ENCODE results near the gene PCCA.
"Not testable (repeated sequence)": the region's sequence is repeated elsewhere in the genome, so short reads cannot be mapped to it uniquely, and the experiment has no call there.

The PCCA gene

DNA sequence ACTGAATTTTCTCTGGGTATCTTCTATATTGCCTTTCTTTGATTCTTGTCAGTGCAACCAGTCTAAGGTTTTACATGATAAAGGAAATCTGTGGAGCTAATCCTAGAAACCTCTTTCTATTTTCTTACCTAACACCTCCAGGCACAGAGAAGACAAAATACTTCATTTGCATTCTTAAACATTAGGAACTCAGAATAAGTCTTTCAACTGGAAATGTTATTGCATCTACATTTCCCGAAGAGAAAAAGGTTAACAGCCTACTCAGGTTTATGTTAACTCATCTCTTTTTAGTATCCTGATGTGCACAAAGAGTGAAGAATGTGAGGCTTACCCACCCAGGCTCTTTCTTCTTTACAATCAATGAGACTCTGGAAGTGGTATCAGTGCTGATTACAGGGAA, 106.7 kb downstream of the PCCA start:
- DNase-seq (ENCODE audit: low spot score) = no peak

DNA sequence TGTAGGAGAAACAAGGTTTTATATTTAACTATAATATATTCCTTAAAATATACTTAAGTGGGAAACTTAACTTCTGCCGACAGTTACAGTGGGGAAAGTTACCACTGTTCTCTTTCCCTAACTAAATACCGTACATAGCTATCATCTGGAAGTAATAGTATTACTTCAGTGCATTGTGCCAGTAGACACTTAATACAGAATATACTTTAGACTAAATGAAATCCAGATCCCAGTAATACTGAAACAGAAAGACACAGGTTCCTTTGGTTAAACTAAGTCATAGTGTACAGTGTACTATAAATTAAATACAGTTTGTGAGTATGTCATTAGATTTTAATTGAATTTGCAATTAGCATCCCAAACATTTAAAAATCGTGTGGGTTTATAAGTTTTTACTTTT, 107.5 kb downstream of the PCCA start:
- DNase-seq (ENCODE audit: low spot score) = no peak

DNA sequence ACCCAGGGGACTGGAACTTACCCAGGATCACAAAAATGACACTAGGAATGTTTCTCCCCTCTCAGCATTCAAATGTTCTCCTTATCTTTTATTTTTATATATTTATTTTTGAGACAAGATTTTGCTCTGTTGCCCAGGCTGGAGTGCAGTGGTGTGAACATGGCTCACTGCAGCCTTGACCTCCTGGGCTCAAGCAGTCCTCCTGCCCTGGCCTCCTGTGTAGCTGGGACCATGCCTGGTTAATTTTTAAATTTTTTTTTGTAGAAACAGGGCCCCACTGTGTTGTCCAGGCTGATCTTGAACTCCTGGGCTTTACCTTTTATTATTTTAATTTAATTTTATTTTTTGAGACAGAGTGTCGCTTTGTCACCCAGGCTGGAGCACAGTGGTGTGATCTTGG, 108.2 kb downstream of the PCCA start:
- no peak for DNase-seq (ENCODE audit: low spot score)

DNA sequence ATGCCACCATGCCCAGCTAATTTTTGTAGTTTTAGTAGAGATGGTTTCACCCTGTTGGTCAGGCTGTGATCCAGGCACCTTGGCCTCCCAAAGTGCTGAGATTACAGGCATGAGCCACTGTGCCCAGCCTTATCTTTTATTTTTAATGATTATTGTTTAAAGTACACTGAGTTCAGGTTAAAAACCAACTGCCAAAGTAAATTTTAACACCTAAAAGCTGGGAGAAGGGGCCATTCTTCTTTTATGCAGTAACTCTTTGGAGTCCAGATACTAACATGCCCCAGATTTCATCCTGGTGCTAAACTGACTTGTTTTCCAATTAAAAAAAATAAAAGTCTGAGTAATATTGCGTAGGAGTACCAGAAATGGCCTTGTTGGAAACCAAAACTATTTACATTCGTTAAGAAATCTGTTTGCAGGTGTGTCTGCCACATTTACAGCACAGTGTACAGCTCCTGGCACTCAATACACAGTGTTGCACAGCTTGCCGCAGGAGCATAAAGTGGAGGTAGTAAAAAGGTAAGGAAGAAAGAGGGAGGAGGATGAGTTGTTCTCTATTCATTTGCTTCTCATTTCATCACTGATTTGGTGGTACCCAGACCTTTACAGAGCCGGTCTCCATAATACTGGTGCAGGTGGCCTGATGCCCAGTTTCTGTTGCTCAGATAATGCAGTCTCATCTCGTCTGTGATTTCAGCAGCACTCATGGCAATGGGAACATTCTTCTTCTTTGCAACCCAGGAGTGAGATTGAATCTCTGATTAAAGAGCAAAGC, 108.9 kb downstream of the PCCA start:
- no peak for DNase-seq (ENCODE audit: low spot score)

DNA sequence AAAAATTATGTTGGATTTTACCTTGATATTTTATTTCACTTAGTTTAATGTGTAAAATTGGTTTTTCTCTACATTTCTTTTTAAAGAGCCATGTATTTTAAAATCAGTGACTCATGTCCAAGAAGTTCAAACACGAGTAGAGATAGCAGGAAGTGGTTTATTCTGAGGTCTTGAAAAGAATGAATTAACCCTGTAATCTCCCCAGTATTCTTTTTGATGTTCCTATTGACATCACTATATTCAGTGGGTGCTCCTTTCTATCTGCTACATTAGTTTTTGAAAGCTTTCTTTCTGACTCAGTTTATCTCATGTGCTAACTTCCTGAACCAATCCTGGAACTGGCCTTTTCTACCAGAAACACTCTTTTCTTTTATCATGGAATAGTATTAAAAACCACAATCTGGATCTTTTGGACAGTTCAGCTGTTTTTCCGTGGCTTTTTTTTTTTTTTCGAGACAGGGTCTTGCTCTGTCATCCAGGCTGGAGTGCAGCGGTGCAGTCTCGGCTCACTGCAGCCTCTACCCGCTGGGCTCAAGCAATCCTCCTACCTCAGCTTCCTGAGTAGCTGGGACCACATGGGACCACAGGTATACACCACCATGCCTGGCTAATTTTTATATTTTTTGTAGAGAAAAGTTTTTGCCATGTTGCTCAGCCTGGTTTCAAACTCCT, 114.9 kb downstream of the PCCA start:
- peak; percentile 32 for DNase-seq (ENCODE audit: low spot score)

DNA sequence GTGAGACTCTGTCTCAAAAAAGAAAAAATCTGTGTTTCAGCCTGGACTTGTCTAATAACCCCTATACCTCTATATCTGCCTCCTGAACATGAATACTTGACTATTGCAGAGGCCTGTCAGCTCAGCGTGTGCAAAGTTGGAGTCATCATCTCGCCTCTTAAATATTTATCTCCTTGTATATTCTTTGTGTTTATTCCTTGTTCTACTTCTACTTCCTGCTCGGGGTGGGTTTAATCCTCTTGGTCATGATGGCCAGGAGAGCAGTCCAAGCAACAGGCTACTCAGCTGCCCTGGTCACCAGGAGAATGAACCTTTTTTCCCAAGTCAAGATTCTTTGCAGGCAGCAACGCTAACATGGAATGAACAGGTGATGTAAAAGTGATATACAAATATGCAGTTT, 119.1 kb downstream of the PCCA start:
- DNase-seq (ENCODE audit: low spot score) = no peak

DNA sequence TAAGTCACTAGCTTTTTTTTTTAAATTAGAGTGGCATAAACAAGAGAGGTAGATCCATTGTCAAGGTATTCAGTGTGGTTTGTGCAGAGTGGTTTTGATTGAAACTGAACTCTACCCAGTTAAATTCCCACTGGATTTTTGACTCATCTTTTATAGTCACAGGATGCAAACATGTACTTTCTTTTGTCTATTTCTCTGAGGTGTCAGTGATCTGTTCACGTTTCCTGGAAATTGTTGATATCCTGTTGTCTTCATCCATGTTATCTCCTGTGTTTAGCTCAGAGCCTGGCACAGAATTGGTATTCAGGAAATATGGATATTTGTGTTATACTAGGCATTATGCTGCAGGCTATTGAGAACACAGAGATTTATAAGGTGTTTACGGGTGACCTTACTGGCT, 119.7 kb downstream of the PCCA start:
- DNase-seq (ENCODE audit: low spot score) = no peak

DNA sequence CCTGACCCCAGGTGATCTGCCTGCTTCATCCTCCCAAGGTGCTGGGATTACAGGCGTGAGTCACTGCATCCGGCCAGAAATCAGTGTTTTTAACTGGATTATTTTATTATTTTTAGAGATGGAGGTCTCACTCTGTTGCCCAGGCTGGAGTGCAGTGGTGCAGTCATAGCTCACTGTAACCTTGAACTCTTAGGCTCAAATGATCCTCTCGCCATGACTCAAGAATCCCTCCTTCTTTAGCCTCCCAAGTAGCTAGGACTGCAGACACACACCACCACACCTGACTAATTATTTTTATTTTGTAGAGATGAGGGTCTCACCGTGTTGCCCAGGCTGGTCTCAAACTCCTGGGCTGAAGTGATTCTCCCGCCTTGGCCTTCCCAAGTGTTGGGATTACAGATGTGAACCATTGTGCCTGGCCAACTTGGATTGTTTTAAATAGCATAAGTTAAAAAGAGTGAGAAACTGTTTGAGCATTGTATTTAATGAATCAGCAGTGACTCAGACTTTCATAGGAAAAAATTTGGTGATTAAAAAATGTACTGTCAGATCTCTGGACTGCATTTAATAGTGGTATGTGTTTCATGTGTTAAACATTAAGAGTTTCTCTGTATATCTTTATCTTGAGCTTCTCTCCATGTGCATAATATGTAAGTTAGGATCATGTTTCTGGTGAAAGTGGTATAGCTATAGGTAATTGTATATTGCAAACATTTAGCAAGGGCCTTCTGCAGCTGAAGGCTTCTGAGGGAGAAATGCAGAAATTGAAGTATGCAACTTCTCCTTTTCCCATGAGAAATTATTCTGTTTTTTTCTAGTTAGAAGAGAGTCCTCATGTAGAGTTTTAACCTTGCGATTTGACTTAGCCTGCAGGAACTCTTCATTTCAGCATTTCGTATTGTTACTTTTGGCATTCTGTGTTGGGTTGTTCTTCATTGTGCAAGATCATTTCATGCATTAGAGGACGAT, 121.2 kb downstream of the PCCA start:
- DNase-seq (ENCODE audit: low spot score) = peak; percentile 20

DNA sequence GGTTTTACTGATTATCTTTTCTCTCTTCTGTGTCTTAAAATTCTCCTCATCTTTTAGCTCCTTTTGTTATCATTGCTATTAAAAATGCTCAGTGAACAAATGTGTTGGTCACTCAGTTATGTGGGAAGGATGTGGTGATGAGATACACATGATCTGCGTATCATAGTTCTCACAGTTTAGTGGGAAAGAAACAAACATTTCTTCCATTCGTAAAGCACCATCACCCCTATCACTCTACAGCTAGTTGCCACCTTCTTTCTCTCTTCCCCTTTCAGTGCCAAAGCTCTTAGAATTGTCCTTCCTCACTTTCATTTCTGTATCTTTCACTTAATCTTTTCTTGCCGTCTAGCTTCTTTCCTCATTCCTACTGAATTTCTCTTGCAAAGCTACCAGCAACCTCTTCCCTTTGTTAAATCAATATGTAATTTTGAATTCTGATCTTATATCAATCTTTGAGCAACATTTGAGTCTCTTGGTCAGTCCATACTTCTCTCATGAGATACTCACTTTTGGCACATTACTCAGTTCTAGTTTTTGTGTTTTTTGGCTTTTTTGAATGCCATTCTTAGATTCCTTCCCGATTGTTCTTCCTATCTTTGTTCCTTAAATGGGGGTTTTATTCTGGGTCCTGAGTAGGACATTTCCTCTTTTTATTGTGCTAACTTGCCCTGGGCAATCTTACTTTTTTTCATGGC, 122.3 kb downstream of the PCCA start:
- DNase-seq (ENCODE audit: low spot score) = no peak

DNA sequence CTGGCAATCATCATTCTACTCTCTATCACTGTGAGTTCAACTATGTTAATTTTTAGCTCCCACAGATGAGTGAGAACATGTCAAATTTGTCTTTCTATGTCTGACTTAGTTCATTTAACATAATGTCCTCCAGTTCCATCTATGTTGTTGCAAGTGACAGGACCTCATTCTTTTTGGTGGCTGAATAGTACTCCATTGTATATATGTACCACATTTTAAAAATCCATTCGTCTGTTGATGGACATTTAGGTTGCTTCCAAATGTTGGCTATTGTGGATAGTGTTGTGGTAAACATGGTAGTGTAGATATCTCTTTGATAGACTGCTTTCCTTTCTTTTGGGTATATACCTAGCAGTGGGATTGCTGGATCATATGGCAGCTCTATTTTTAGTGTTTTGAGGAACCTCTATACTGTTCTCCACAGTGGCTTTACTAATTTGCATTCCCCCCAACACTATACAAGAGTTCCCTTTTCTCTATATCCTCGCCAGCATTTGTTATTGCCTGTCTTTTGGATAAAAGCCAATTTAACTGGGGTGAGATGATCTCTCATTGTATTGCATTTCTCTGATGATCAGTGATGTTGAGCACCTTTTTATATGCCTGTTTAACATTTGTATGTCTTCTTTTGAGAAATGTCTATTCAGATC, 124.1 kb downstream of the PCCA start:
- no peak for DNase-seq (ENCODE audit: low spot score)

DNA sequence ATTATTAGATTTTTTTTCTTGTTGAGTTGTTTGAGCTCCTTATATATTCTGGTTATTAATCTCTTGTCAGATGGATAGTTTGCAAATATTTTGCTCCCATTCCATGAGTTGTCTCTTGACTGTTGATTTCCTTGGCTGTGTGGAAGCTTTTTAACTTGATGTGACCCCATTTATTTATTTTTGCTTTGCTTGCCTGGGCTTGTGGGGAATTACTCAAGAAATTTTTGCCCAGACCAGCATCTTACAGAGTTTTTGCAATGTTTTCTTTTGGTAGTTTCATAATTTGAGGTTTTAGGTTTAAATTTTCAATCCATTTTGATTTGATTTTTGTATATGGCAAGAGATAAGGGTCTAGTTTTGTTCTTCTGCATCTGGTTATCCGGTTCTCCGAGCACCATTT, 124.7 kb downstream of the PCCA start:
- no peak for DNase-seq (ENCODE audit: low spot score)

DNA sequence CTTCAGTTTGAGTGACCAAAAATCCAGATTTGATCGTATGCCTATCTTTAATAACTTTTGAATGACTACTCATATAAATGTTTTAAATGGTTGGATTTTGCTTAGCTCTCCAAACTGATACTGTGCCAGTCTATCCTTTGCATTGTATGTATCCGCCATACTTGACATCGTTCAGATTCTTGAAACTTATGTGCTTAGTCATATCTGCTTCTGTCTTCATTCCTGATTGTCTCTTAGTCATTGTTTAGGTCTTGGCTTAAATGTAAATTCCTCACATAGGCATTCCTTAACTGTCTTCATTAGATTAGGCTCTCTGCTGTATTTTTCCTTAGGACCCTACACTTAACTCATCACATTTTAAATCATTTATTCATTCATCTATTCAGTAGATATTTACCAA, 126.0 kb downstream of the PCCA start:
- DNase-seq (ENCODE audit: low spot score) = peak; percentile 22

DNA sequence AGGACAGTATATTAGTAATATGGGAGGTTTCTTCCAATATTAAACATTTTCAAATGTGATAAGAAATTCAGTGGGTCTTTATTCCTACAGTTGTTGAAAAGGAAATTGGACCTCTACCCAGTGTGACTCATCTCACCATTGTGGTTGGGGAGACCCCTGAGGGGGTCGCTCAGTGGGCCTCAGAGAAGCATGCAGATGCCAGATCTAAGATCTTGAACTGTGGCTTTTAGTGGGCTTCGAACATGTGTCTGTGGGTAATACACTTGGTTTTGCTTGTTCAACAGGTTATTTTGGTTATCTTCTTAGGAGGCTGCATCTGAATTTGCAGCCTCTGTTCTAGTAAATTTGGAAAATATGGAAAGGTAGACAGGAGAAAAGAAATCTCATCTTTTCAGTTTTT, 132.3 kb downstream of the PCCA start:
- DNase-seq (ENCODE audit: low spot score) = no peak

DNA sequence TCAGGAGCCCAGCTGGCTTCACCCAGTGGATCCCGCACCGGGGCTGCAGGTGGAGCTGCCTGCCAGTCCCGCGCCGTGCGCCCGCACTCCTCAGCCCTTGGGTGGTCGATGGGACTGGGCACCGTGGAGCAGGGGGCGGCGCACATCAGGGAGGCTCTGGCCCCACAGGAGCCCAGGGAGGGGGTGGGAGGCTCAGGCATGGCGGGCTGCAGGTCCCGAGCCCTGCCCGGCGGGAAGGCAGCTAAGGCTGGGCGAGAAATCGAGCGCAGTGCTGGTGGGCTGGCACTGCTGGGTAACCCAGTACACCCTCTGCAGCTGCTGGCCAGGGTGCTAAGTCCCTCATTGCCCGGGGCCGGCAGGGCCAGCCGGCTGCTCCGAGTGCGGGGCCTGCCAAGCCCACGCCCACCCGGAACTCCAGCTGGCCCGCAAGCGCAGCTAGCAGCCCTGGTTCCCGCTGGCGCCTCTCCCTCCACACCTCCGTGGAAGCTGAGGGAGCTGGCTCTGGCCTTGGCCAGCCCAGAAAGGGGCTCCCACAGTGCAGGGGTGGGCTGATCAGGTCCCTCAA, 135.2 kb downstream of the PCCA start:
- DNase-seq (ENCODE audit: low spot score) = not testable (repeated sequence)

DNA sequence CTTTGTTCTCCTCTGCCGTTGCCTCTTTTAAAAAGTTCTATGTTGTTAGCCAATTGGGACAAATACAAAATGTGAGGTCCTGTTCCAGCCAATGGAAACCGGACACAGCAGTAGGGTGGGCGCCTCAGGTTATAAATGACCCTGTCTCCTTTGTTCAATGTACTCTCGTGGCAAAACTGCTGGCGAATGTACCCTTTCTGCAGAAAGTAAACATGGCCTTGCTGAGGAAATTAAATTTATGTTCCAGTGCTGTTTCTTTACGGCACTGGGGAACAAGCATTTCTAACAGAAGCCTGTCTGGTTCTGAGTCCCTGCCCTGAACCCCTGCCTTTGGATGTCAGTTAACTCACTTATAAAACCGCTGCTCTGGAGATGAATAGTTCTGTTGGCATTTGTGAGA, 140.7 kb downstream of the PCCA start:
- no peak for DNase-seq (ENCODE audit: low spot score)

DNA sequence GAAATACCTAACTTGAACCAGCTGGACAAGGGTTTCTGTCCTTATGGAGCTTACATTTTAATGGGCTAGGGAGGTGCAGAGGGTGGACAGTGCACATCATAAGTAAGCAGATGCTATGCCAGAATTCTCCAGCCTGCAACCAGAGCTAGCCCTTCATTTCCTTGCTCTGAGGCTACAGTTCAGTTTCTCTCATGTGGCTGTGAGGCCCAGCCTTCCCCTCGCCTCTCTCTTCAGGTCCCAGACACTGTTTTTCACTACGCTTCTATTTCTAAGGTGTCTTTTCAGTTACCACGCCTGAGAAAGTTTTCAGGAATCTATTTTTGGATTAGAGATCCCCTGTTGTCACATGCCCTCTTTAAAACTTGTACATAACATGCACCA, 141.9 kb downstream of the PCCA start:
- DNase-seq (ENCODE audit: low spot score) = no peak

DNA sequence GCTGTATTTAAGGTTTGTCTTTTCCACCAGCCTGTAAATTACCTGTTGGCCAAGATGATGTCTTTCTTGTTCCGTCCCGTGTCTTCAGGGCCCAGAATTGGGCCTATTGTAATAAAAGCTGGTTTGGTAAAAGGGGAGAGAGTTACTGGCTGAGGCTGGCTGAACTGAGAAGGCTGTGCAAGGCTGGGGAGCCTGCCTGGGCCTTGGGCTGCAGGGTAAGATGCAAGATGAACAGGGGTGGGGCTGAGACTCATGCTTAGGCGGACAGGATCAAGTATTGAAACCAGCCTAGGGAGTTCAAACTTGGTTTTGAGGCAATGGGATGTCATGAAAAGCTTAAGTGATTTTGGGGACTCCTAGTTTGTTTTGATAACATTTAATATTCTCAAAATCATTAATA, 142.3 kb downstream of the PCCA start:
- DNase-seq (ENCODE audit: low spot score) = no peak

DNA sequence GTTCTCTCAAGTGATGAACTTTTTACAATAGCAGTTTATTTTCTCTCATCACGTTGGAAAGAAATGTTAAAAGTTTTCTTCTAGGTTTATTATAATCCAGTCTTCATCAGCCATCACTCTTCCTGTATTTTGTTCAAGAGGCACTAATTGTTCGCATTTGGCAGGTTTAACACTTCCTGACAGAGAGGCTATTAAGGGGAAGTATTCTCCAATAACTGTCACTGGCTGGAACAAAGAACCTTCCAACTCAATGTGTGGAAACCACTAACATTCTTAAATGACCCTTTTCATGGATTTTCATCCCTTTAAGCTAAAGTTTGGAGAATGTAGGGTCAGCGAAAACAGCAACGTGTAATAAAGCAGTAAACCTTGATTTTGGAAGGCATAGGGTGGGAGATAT, 145.1 kb downstream of the PCCA start:
- no peak for DNase-seq (ENCODE audit: low spot score)

DNA sequence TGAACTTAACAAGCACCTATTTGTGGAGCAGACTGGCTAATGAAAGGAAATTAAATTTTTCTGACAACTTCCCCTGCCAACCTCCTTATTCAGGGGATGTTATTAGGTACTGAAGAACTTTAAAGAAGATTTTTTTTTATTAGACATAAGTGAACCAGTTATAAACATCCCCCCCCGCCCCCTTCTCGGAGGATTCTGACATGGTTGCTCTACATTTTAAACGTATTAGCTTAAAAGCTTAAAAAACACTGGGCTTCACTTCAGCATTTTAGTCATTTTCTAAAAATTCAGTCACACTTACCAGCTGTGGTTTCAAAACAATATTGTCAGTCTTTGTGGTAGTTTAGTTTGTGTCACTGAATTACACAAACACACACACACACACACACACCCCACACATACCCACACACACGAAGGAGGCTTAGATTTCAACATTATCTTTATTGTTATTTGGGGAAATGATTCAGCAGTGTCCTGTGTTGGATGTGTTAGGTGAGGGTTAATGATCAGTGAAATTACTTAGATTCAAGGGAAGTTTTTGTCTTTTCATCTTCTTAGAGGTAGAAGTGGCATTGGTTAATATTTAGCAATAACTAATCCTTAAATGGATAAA, 145.7 kb downstream of the PCCA start:
- DNase-seq (ENCODE audit: low spot score) = peak; percentile 13

DNA sequence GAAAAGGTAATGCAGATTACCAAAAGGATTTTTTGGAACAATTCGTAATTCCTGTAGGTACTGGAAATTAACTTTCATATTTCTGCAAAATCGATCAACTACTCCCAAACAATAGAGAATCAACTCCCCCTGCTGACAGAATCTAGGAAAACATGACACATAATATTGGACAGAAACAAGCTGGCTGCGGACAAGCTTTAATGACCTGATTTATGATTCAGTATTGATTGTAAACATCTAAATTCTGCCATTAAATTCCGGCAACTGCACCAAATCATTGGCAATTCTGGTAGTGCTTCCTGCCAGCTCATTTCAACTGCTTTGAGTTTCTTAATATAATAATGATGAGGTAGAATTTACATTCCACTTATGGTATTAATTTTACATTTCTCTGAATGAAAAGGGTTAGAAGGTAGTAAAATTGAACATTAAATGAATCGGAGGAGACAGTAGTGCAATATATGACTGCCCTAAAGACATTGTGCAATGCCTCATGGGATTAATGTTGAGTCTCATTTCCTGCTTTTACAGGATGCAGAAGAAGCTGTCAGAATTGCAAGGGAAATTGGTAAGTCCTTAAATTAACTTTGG, 146.5 kb downstream of the PCCA start:
- DNase-seq (ENCODE audit: low spot score) = peak; percentile 47
